CD4-positive, alpha-beta T cell (primary cell): ENCODE results near the gene FOXQ1. TPM values are rescaled to one million over a fixed set of nuclear protein-coding genes. Genes with fewer than 3 reads are reported as not detected.

Experiments used
- ATAC-seq: fragments of 200-7000 bp; cut with Tn5 transposase; one replicate; pipeline ENCODE4 v1.10.0; 2022; ENCODE audit warnings: mild to moderate bottlenecking; ENCODE audit not compliant: poor library complexity
- CTCF ChIA-PET: fragments of 350-600 bp; sonication (Branson Sonifier 250); formaldehyde crosslinking; loops from one replicate; lab custom pipeline; 2021; ENCODE audit warnings: antibody characterized with exemption, inconsistent platforms; lab: Charles Lee
- POLR2A ChIA-PET: fragments of 350-600 bp; sonication (Branson Sonifier 250); formaldehyde crosslinking; loops from one replicate; lab custom pipeline; 2021; ENCODE audit warnings: antibody characterized with exemption, inconsistent platforms; lab: Charles Lee
- DNase-seq, 14 experiments: peaks; one replicate each; pipeline ENCODE4 v3.0.0-alpha.2; 2013 to 2020; ENCODE audit warnings: mixed read lengths in 2 of 14
- H3K27ac ChIP-seq, 2 donors: one replicate each; pipeline versions ENCODE4 v1.5.1 to v1.7.0; 2013; ENCODE audit warnings: low read length in 2 of 2, low read depth in 1 of 2, mild to moderate bottlenecking in 1 of 2
- H3K27me3 ChIP-seq, 2 experiments: 1 replicate in 1 of 2; 2 replicates in 1 of 2; pipeline versions ENCODE4 v1.6.1 to v1.7.0; 2013; ENCODE audit warnings: low read length in 2 of 2, control low read depth in 1 of 2, mild to moderate bottlenecking in 1 of 2, moderate library complexity in 1 of 2; ENCODE audit not compliant: insufficient read depth in 2 of 2, control insufficient read depth in 1 of 2
- H3K36me3 ChIP-seq: one replicate; pipeline ENCODE4 v1.6.1; 2013; ENCODE audit warnings: low read length, control low read depth; ENCODE audit not compliant: insufficient read depth
- H3K4me1 ChIP-seq: one replicate; pipeline ENCODE4 v1.6.1; 2013; ENCODE audit warnings: low read length, control low read depth; ENCODE audit not compliant: insufficient read depth
- H3K4me3 ChIP-seq: one replicate; pipeline ENCODE4 v1.5.1; 2013; ENCODE audit warnings: mild to moderate bottlenecking, low read length, moderate library complexity
- H3K9me3 ChIP-seq, 2 experiments: 1 replicate in 1 of 2; 2 replicates in 1 of 2; pipeline versions ENCODE4 v1.6.1 to v1.7.0; 2013; ENCODE audit warnings: low read length in 2 of 2, mild to moderate bottlenecking in 2 of 2, control low read depth in 1 of 2, moderate library complexity in 1 of 2; ENCODE audit not compliant: control insufficient read depth in 1 of 2, insufficient read depth in 1 of 2
- H3K27ac Mint-ChIP-seq: one replicate; pipeline ENCODE4 v1.8.0; 2020; ENCODE audit warnings: mixed read lengths
- H3K27me3 Mint-ChIP-seq: one replicate; pipeline ENCODE4 v1.8.0; 2021; ENCODE audit warnings: mixed read lengths
- H3K36me3 Mint-ChIP-seq: one replicate; pipeline ENCODE4 v1.8.0; 2021; ENCODE audit warnings: low read depth, mixed read lengths
- H3K4me1 Mint-ChIP-seq: one replicate; pipeline ENCODE4 v1.8.0; 2021; ENCODE audit warnings: low read depth, mixed read lengths
- H3K4me3 Mint-ChIP-seq: one replicate; pipeline ENCODE4 v1.8.0; 2020; ENCODE audit warnings: mild to moderate bottlenecking, mixed read lengths
- H3K9me3 Mint-ChIP-seq: one replicate; pipeline ENCODE4 v1.8.0; 2020; ENCODE audit warnings: mixed read lengths
- intact Hi-C, 2 experiments: fragments of 100-400 bp; cut with DNase I in 1 of 2; cut with micrococcal nuclease in 1 of 2; formaldehyde crosslinking; loops; one replicate each; pipeline versions ENCODE4 v1.15.1 to v1.9.0; 2023 to 2025; cut with DNase I, micrococcal nuclease
- total RNA-seq, 174 experiments: library from RNA in 2 of 174; stranded (reverse) in 2 of 174; gene quantifications; one replicate each; pipeline ENCODE4 v1.2.3 and lab custom pipeline; 2021 to 2026
- TF ChIP-seq, protein P1 (sequence below): fragments of 200-600 bp; IDR thresholded peaks from one replicate; pipeline ENCODE4 v1.8.0; 2022; ENCODE audit warnings: antibody characterized with exemption, mild to moderate bottlenecking

Gene FOXQ1
- total RNA-seq, 2 experiments from 2014 or later = not detected

DNA sequence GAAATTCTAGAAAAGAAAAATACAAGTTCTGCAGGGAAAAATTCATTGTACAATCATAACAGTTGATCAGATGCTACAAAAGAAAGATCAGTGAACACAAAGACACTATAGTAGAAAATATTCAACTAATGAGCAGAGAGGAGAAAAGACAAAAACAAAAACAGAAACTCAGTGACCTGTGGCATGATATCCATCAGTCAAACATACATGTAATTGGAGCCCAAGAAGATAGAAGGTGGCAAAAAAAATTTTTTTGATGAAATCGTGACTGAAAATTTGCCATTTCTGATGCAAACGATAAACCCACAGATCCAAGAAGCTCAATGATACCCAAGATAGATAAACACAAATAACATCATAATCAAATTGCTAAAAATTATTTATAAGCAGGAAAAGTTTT is 13.1 kb upstream of the FOXQ1 start:
- intact Hi-C loops = no loop called here
- peaks cover 0 to 15% of the 10 kb centered on the region in 2 experiments for H3K9me3 ChIP-seq
- Mint-ChIP-seq H3K4me3 (no peak overlapping the region), H3K4me1 (no peaks in the 10 kb centered on the region), H3K27me3 (peaks cover 70% of the 10 kb centered on the region), H3K36me3 (no peaks in the 10 kb centered on the region), H3K27ac (no peak overlapping the region), H3K9me3 (peaks cover 12% of the 10 kb centered on the region)
- DNase-seq (no peak), ATAC-seq (no peak)
- no peaks in the 10 kb centered on the region for H3K4me1 ChIP-seq
- ChIA-PET CTCF (no interaction called here), POLR2A (no interaction called here)
- no peak overlapping the region for H3K27ac ChIP-seq
- peaks cover 0 to 6% of the 10 kb centered on the region in 2 experiments for H3K27me3 ChIP-seq
- H3K4me3 ChIP-seq = no peak overlapping the region
- H3K36me3 ChIP-seq = no peaks in the 10 kb centered on the region
- TF ChIP-seq, protein P1, sequence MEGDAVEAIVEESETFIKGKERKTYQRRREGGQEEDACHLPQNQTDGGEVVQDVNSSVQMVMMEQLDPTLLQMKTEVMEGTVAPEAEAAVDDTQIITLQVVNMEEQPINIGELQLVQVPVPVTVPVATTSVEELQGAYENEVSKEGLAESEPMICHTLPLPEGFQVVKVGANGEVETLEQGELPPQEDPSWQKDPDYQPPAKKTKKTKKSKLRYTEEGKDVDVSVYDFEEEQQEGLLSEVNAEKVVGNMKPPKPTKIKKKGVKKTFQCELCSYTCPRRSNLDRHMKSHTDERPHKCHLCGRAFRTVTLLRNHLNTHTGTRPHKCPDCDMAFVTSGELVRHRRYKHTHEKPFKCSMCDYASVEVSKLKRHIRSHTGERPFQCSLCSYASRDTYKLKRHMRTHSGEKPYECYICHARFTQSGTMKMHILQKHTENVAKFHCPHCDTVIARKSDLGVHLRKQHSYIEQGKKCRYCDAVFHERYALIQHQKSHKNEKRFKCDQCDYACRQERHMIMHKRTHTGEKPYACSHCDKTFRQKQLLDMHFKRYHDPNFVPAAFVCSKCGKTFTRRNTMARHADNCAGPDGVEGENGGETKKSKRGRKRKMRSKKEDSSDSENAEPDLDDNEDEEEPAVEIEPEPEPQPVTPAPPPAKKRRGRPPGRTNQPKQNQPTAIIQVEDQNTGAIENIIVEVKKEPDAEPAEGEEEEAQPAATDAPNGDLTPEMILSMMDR = no peak

DNA sequence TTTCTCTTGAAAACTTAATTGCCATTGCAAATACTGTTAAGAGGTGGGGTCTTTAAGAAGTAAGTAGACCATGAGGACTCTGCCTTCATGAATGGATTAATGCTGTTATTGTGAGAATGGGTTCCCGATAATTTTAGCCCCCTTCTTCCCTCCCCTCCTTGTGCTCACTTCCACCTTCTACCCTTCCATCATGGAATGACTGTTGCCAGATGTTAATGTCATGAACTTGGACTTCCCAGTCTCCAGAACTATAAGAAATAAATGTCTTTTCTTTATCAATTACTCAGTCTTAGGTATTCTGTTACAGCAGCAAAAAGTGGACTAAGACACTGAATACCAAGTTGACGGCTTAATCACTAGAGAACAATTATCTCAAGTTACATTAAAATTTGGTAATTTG is 5.8 kb upstream of the FOXQ1 start:
- peaks cover 0 to 23% of the 10 kb centered on the region in 2 experiments for H3K9me3 ChIP-seq
- H3K4me1 ChIP-seq = peaks cover 5% of the 10 kb centered on the region
- ChIA-PET CTCF (no interaction called here), POLR2A (no interaction called here)
- Mint-ChIP-seq H3K27ac (no peak overlapping the region), H3K27me3 (peaks cover 81% of the 10 kb centered on the region), H3K36me3 (no peaks in the 10 kb centered on the region), H3K4me3 (no peak overlapping the region), H3K9me3 (peaks cover 18% of the 10 kb centered on the region), H3K4me1 (peaks cover 8% of the 10 kb centered on the region)
- no peak overlapping the region for H3K27ac ChIP-seq
- TF ChIP-seq, protein P1 = no peak
- intact Hi-C loops = no loop called here
- no peaks in the 10 kb centered on the region for H3K36me3 ChIP-seq
- ATAC-seq (no peak), DNase-seq (no peak)
- H3K27me3 ChIP-seq = peaks cover 37 to 44% of the 10 kb centered on the region in 2 experiments
- H3K4me3 ChIP-seq = no peak overlapping the region

DNA sequence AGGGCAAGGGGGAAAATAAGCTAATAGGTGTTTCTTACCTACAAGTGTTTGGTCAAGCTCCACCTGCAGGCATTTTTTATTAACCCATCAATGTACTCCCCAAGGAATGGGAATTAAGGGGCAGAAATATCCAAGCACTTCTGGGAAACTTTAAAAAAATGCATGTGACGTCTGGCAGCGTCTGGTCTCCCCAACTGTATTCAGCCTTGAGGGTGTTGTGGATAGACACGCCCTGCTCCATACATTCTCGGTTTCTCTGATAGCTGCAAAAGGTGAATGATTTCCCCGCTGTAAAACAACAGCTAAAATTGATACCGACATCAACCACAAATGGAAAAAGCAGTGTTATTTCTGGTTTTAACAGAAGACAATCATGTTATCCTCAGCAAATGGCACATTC is 2.5 kb upstream of the FOXQ1 start:
- Histone ChIP-seq H3K9me3 (peaks cover 8 to 12% of the 10 kb centered on the region in 2 experiments), H3K27me3 (peaks cover 49 to 64% of the 10 kb centered on the region in 2 experiments), H3K27ac (no peak overlapping the region), H3K4me3 (no peak overlapping the region), H3K36me3 (no peaks in the 10 kb centered on the region), H3K4me1 (peaks cover 12% of the 10 kb centered on the region)
- ChIA-PET POLR2A (no interaction called here), CTCF (interaction anchor here (1.0 kb wide), 1 partner anchor 9 kb away, joined by 5 read pairs; no protein-coding TSS in a partner anchor)
- no peak for DNase-seq
- Mint-ChIP-seq H3K27me3 (peaks cover 74% of the 10 kb centered on the region), H3K4me3 (no peak overlapping the region), H3K36me3 (no peaks in the 10 kb centered on the region), H3K4me1 (peaks cover 15% of the 10 kb centered on the region), H3K9me3 (peaks cover 5% of the 10 kb centered on the region), H3K27ac (no peak overlapping the region)
- TF ChIP-seq, protein P1 = no peak
- no peak for ATAC-seq
- intact Hi-C loops = no loop called here
